Measurements from ENCODE around the gene MANEAL.

GRCh38 chr1:37759451-37759850 is 34.2 kb upstream of the MANEAL start:
- no peak for TF ChIP-seq EZH2phosphoT487 (IDR thresholded peaks at IDR 0.05)
- TF ChIP-seq, protein P1, sequence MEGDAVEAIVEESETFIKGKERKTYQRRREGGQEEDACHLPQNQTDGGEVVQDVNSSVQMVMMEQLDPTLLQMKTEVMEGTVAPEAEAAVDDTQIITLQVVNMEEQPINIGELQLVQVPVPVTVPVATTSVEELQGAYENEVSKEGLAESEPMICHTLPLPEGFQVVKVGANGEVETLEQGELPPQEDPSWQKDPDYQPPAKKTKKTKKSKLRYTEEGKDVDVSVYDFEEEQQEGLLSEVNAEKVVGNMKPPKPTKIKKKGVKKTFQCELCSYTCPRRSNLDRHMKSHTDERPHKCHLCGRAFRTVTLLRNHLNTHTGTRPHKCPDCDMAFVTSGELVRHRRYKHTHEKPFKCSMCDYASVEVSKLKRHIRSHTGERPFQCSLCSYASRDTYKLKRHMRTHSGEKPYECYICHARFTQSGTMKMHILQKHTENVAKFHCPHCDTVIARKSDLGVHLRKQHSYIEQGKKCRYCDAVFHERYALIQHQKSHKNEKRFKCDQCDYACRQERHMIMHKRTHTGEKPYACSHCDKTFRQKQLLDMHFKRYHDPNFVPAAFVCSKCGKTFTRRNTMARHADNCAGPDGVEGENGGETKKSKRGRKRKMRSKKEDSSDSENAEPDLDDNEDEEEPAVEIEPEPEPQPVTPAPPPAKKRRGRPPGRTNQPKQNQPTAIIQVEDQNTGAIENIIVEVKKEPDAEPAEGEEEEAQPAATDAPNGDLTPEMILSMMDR (IDR thresholded peaks at IDR 0.05) = no peak
- no peak for TF ChIP-seq EZH2 (IDR thresholded peaks at IDR 0.05)
